Stomach (tissue), 4 donors: ENCODE results near the gene FGF5.

Experiments
- CTCF ChIP-seq, 7 experiments: fragments of 450-650 bp in 4 of 7; fragments of 200-600 bp in 3 of 7; sonication (generic) in 3 of 7; IDR thresholded peaks; one replicate each; pipeline ENCODE4 v1.5.1; 2016 to 2019; ENCODE audit warnings: antibody characterized with exemption in 7 of 7, control low read depth in 2 of 7, mild to moderate bottlenecking in 1 of 7
- POLR2A ChIP-seq, 4 donors: fragments of 450-650 bp; IDR thresholded peaks; one replicate each; pipeline ENCODE4 v1.6.1; 2016; ENCODE audit warnings: antibody characterized with exemption in 4 of 4, control low read depth in 2 of 4, mild to moderate bottlenecking in 1 of 4, moderate library complexity in 1 of 4
- POLR2AphosphoS5 ChIP-seq, 3 donors: sonication (generic); formaldehyde crosslinking; IDR thresholded peaks; one replicate each; pipeline ENCODE4 v1.6.1; 2016; ENCODE audit warnings: antibody characterized with exemption in 3 of 3

DNA sequence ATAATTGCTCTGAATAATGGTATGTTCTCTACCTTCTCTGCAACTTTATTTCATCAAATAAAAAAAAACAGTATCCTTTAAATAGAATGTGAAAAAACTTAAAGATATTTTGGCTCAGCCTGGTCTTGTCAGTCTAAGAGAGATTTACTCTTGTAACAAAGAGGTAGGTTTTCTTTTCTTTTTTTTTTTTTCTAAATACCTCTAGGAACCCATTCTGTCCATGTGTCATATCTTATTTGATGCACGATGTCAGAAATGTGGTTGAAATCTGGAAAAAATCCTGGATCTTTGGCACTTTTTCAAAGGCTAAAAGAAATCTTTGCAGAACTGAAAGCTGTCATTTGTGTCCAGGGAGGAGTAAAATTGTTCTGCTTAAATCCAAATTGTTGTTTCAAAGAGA is 17.3 kb upstream of the FGF5 start:
- TF ChIP-seq POLR2A (IDR thresholded peaks at IDR 0.05), result no peak
- no peak for TF ChIP-seq CTCF (IDR thresholded peaks at IDR 0.05)
- no peak for TF ChIP-seq POLR2AphosphoS5 (IDR thresholded peaks at IDR 0.05)
